HepG2 (cell line): Measurements from ENCODE around the gene HOXB6. TPM values are rescaled to one million over a fixed set of nuclear protein-coding genes. Genes with fewer than 3 reads are reported as not detected.

ENCODE experiments used
- CREM ChIP-seq, 2 experiments: sonication (generic) in 1 of 2; formaldehyde crosslinking in 1 of 2; IDR thresholded peaks; 2 replicates each; pipeline versions ENCODE4 v1.4.0 to v1.6.1; 2016 to 2020; ENCODE audit warnings: antibody characterized with exemption in 1 of 2, mild to moderate bottlenecking in 1 of 2, missing genetic modification reagents in 1 of 2
- DPF2 ChIP-seq: sonication (generic); formaldehyde crosslinking; IDR thresholded peaks from 2 replicates; pipeline ENCODE4 v1.4.0; 2020; ENCODE audit warnings: mild to moderate bottlenecking, low read depth, missing genetic modification reagents, borderline replicate concordance
- NFYC ChIP-seq: IDR thresholded peaks from 2 replicates; pipeline ENCODE4 v1.6.1; 2016; ENCODE audit warnings: missing genetic modification reagents, missing compliant biosample characterization
- POLR2AphosphoS2 ChIP-seq: IDR thresholded peaks from 2 replicates; pipeline ENCODE4 v1.6.1; 2011; ENCODE audit warnings: low read depth, low read length, improper control_type of control experiment
- PRMT3 ChIP-seq: sonication (generic); formaldehyde crosslinking; IDR thresholded peaks from 2 replicates; pipeline ENCODE4 v1.8.1; 2022; ENCODE audit warnings: low read depth, mild to moderate bottlenecking, moderate library complexity, missing genetic modification reagents, borderline replicate concordance
- RBAK ChIP-seq: sonication (generic); formaldehyde crosslinking; IDR thresholded peaks from 2 replicates; pipeline ENCODE4 v1.5.1; 2020; ENCODE audit warnings: mild to moderate bottlenecking, missing genetic modification reagents
- ZNF362 ChIP-seq: sonication (generic); formaldehyde crosslinking; IDR thresholded peaks from 2 replicates; pipeline ENCODE4 v1.4.0; 2020; ENCODE audit warnings: missing genetic modification reagents, mild to moderate bottlenecking, borderline replicate concordance
- ZSCAN20 ChIP-seq: sonication (generic); formaldehyde crosslinking; IDR thresholded peaks from 2 replicates; pipeline ENCODE4 v1.4.0; 2020; ENCODE audit warnings: missing genetic modification reagents, mild to moderate bottlenecking, borderline replicate concordance
- polyA plus RNA-seq, 8 experiments: library from polyadenylated mRNA; depleted of rRNA in 3 of 8; stranded (reverse) in 7 of 8; unstranded in 1 of 8; fragments of >200 nt; fragmentation: Illumina TruSeq in 4 of 8; extraction: Trizol in 4 of 8; gene quantifications; 2 replicates each; pipeline versions ENCODE4 v1.2.1 to v1.2.3, GENCODE V29; 2011 to 2016; ENCODE audit warnings: low read depth in 4 of 8, missing spikeins in 1 of 8, mixed read lengths in 1 of 8; ENCODE audit not compliant: insufficient read depth in 1 of 8
- total RNA-seq, 5 experiments: library from RNA; depleted of rRNA; stranded (reverse); fragments of >200 nt; fragmentation: Illumina TruSeq; extraction: Trizol; gene quantifications; 2 replicates each; pipeline ENCODE4 v1.2.3, GENCODE V29; 2016; ENCODE audit warnings: low read depth in 1 of 5
- TF ChIP-seq, protein P1 (sequence below): sonication (generic); formaldehyde crosslinking; IDR thresholded peaks from 2 replicates; pipeline ENCODE4 v1.4.0; 2020; ENCODE audit warnings: missing genetic modification reagents, borderline replicate concordance

The HOXB6 gene
- total and polyA plus RNA-seq, 2 of the 13 experiments (the other 11 are each of a cell fraction or from before 2014, with no cell fraction given), result not detected

DNA sequence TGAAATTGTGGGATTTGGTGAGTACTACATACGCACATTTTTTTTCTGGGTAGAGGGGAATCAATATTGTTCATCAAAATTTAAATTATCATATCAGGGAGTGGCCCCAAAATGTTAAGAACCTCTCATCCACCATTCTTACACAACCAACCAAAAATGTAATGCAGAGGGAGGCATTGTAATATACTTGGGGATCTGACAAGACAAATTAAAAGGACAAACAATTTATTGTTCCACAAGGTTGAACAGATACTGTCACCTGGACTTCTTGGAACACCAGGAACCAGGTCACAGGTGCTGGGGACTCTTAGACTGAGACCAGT is 36.0 kb upstream of the HOXB6 start (continued):
- TF ChIP-seq CREM (IDR thresholded peaks at IDR 0.05), result no peak
- TF ChIP-seq CREM (CRISPR knock-in tag; IDR thresholded peaks at IDR 0.05), result no peak
- no peak for TF ChIP-seq ZSCAN20 (CRISPR knock-in tag)
- TF ChIP-seq POLR2AphosphoS2, result no peak
- no peak for TF ChIP-seq PRMT3 (CRISPR knock-in tag)
- TF ChIP-seq RBAK (CRISPR knock-in tag), result no peak
- TF ChIP-seq NFYC (CRISPR knock-in tag), result no peak
- no peak for TF ChIP-seq DPF2 (CRISPR knock-in tag)
- no peak for TF ChIP-seq ZNF362 (CRISPR knock-in tag)
- TF ChIP-seq, protein P1, sequence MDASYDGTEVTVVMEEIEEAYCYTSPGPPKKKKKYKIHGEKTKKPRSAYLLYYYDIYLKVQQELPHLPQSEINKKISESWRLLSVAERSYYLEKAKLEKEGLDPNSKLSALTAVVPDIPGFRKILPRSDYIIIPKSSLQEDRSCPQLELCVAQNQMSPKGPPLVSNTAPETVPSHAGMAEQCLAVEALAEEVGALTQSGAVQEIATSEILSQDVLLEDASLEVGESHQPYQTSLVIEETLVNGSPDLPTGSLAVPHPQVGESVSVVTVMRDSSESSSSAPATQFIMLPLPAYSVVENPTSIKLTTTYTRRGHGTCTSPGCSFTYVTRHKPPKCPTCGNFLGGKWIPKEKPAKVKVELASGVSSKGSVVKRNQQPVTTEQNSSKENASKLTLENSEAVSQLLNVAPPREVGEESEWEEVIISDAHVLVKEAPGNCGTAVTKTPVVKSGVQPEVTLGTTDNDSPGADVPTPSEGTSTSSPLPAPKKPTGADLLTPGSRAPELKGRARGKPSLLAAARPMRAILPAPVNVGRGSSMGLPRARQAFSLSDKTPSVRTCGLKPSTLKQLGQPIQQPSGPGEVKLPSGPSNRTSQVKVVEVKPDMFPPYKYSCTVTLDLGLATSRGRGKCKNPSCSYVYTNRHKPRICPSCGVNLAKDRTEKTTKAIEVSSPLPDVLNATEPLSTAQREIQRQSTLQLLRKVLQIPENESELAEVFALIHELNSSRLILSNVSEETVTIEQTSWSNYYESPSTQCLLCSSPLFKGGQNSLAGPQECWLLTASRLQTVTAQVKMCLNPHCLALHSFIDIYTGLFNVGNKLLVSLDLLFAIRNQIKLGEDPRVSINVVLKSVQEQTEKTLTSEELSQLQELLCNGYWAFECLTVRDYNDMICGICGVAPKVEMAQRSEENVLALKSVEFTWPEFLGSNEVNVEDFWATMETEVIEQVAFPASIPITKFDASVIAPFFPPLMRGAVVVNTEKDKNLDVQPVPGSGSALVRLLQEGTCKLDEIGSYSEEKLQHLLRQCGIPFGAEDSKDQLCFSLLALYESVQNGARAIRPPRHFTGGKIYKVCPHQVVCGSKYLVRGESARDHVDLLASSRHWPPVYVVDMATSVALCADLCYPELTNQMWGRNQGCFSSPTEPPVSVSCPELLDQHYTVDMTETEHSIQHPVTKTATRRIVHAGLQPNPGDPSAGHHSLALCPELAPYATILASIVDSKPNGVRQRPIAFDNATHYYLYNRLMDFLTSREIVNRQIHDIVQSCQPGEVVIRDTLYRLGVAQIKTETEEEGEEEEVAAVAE (CRISPR knock-in tag), result no peak
